Nephron progenitor cell (in vitro differentiated cells): ENCODE measurements around the gene MRPS18A.

ENCODE experiments used
- DNase-seq: peaks from one replicate; pipeline ENCODE4 v3.0.0; 2021
- H3K27ac Mint-ChIP-seq: 2 replicates; pipeline ENCODE4 v1.8.0; 2021; ENCODE audit warnings: mild to moderate bottlenecking, moderate library complexity, mixed read lengths
- H3K27me3 Mint-ChIP-seq: 2 replicates; pipeline ENCODE4 v1.8.0; 2021; ENCODE audit warnings: mild to moderate bottlenecking, low read depth, mixed read lengths; ENCODE audit not compliant: poor library complexity
- H3K36me3 Mint-ChIP-seq: 2 replicates; pipeline ENCODE4 v1.8.0; 2021; ENCODE audit warnings: low read depth, mixed read lengths
- H3K4me1 Mint-ChIP-seq: 2 replicates; pipeline ENCODE4 v1.8.0; 2021; ENCODE audit warnings: mixed read lengths
- H3K4me3 Mint-ChIP-seq: 2 replicates; pipeline ENCODE4 v1.8.0; 2021; ENCODE audit warnings: mild to moderate bottlenecking, moderate library complexity, mixed read lengths
- H3K9me3 Mint-ChIP-seq: 2 replicates; pipeline ENCODE4 v1.8.0; 2021; ENCODE audit warnings: mild to moderate bottlenecking, moderate library complexity, mixed read lengths
- CTCF ChIP-seq: fragments of 200-600 bp; sonication (generic); IDR thresholded peaks from 2 replicates; pipeline ENCODE4 v1.5.0; 2021; ENCODE audit warnings: antibody characterized with exemption

Gene MRPS18A

DNA sequence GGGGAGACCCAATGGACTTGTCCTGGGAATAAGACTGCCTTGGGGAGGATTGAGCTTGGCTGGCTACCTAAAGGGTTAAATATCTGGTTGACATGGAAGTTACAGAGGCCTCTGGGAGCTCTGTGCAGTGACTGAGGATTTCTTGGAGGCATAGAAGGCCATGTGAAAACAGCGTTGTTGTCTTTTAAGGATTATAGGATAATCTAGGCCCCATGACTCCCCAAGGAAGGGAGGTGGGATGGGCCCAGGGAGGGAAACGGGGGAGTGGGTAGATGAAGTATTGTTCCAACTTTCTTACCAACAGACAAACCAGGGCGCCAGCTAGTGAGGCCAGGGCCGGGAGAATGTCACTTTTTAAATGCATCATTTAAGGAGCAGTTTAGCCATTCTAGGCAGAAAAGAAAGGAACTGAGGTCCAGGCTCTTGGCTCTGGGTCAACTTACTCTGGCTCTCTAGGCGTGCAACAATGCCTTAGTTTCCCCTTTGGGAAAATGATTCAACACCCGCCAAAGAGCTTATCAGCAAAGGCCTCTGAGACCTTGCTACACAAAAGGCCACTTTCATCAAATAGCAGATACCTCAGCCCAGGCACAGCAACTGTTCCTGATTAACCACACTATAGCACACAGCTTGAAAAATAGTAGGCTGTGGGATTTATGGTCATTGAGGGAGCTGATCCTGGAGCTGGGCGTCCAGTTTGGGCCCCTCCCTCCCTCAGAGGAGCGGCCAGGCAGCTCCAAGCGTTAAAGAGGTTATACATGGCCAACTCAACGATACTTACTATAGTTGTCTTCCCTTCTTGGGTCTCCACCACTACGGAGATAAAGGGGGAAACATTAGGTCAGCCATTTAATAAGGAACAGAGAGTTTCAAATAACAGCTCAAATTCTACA is 7.0 kb downstream of the MRPS18A start:
- no peaks in the 10 kb centered on the region for H3K9me3 Mint-ChIP-seq
- peaks cover 66% of the 10 kb centered on the region for H3K4me1 Mint-ChIP-seq
- H3K27me3 Mint-ChIP-seq: no peaks in the 10 kb centered on the region
- no peak for TF ChIP-seq CTCF
- no peak for DNase-seq
- peak overlapping the region; percentile 82 for H3K27ac Mint-ChIP-seq
- peaks cover 33% of the 10 kb centered on the region for H3K36me3 Mint-ChIP-seq
- peak overlapping the region; percentile 12 for H3K4me3 Mint-ChIP-seq

GRCh38 chr6:43679057-43679456 is 8.5 kb downstream of the MRPS18A start:
- DNase-seq: no peak
- H3K27me3 Mint-ChIP-seq: no peaks in the 10 kb centered on the region
- H3K27ac Mint-ChIP-seq: no peak overlapping the region
- H3K9me3 Mint-ChIP-seq: no peaks in the 10 kb centered on the region
- peaks cover 46% of the 10 kb centered on the region for H3K36me3 Mint-ChIP-seq
- H3K4me3 Mint-ChIP-seq: no peak overlapping the region
- H3K4me1 Mint-ChIP-seq: peaks cover 55% of the 10 kb centered on the region
- TF ChIP-seq CTCF: no peak

DNA sequence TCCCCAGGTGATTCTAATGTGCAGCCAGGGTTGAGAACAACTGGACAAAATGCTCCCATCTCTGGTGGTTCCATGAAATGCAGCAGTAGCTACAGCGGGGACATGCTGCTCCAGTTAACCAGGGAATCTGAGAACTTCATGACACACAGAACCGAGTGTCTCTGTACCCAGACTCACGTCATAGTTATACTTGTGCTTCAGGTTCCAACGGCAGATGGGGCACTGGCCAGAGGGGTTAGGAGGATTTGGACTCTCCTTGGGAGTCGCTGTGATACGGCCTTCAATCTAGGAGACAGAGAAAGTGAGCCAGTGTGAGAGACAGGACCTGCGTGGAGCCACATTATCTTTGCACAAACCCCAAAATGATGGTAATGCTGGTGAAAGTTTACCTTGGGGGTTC is 9.2 kb downstream of the MRPS18A start:
- peak overlapping the region; percentile 54 for H3K27ac Mint-ChIP-seq
- peaks cover 42% of the 10 kb centered on the region for H3K36me3 Mint-ChIP-seq
- no peak for DNase-seq
- H3K4me1 Mint-ChIP-seq: peaks cover 55% of the 10 kb centered on the region
- no peak for TF ChIP-seq CTCF
- no peak overlapping the region for H3K4me3 Mint-ChIP-seq
- H3K27me3 Mint-ChIP-seq: no peaks in the 10 kb centered on the region
- H3K9me3 Mint-ChIP-seq: no peaks in the 10 kb centered on the region

DNA sequence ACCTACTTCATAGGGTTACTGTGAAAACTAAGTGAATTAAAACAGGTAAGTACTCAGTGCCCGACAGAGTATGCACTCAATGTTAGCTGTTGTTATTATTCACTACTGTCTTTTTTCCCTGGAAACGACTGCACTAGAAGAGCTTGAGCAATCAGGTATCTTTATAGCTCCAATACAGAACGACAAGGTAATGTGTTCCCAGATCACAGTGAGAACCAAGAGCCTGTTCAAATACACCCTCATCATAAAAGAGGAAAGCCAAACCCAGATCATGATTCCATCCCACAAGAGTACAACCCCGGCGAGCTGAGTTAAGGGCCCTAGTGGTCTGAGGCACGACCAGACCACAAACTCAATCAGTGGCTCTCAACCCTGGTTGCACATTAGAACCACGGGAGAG is 9.8 kb downstream of the MRPS18A start:
- TF ChIP-seq CTCF: no peak
- H3K9me3 Mint-ChIP-seq: no peaks in the 10 kb centered on the region
- peaks cover 55% of the 10 kb centered on the region for H3K4me1 Mint-ChIP-seq
- peaks cover 48% of the 10 kb centered on the region for H3K36me3 Mint-ChIP-seq
- H3K4me3 Mint-ChIP-seq: no peak overlapping the region
- peak overlapping the region; percentile 74 for H3K27ac Mint-ChIP-seq
- no peak for DNase-seq
- no peaks in the 10 kb centered on the region for H3K27me3 Mint-ChIP-seq

DNA sequence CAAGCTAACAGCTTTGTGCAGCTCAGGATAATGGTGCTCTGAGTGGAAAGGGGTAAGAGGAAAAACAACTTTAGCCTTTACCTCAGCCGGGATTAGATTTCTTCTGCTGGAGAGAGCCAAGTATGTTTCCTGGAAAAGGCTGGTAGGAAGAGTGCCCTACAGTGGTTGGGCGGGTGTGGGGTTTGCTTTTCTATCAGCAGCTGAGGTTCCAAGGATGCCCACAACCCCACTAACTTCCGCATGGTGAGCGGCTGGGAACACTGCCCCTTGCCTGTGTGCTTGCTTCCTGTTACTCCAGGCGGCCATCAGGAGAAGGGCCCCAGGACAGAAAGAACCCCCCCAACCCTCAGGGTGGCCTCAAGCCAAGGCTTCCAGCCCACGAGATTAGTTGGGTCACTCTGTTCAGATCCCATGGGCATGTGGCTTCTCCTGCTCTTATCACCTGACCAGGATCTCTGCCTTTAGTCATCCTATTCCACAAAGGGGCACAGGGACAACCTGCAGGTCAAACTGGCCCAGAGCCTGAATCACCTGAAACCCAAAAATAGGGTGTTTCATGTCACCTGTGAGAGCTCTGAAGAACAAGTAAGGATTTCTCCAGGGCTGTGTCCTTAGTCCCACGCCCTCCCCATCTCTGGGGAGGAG is 10.5 kb downstream of the MRPS18A start:
- peaks cover 51% of the 10 kb centered on the region for H3K36me3 Mint-ChIP-seq
- no peak for TF ChIP-seq CTCF
- DNase-seq: no peak
- no peak overlapping the region for H3K27ac Mint-ChIP-seq
- H3K4me3 Mint-ChIP-seq: no peak overlapping the region
- peaks cover 53% of the 10 kb centered on the region for H3K4me1 Mint-ChIP-seq
- no peaks in the 10 kb centered on the region for H3K9me3 Mint-ChIP-seq
- H3K27me3 Mint-ChIP-seq: no peaks in the 10 kb centered on the region
